Measurements from ENCODE around the gene EIF2S3B. TPM values are rescaled to one million over a fixed set of nuclear protein-coding genes. Genes with fewer than 3 reads are reported as not detected.
"Not testable (repeated sequence)": the region's sequence is repeated elsewhere in the genome, so short reads cannot be mapped to it uniquely, and the experiment has no call there.

Gene EIF2S3B
- total and polyA plus RNA-seq, 4 donors, result 0.25 to 0.51 (median 0.51) TPM; not detected in 1

DNA sequence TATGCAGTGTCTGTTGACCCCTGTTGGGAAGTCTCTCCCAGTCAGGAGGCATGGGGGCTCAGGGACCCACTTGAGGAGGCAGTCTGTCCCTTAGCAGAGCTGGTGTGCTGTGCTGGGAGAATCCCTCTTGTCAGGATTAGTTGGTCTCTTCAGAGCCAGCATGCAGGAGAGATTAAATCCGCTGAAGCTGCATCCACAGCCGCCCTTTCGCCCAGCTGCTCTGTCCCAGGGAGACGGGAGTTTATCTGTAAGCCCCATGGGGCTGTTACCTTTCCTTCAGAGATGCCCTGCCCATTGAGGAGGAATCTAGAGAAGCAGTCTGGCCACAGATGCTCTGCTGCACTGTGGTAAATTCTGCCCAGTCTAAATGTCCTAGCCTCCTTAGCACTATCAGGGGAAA lies 39.4 kb upstream of the EIF2S3B start:
- H3K27me3 ChIP-seq (ENCODE audit: control insufficient read depth in 4 of 4, insufficient read depth in 4 of 4, low read length in 3 of 4), result peaks cover 0 to 7% (median 0%) of the 10 kb centered on the region in 4 donors

DNA sequence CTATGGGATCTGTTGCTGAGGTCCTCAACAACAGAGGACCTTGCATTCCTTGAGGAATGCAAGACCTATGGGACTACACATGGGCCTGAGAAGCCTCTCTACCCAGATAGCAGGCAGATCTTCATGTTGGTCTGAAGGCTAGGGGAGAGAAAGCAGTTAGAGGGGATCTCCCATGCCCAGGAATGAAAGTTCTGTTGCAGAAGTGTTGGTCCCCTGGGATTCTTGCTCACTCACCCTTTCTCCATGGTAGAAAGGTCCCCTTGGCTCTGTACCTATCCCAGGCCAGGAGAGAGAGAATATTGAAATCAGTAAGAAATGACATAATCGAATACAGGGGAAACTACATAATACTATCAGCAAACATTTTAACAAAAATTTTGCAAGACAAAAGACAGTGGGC lies 36.0 kb upstream of the EIF2S3B start:
- Histone ChIP-seq H3K4me3 (ENCODE audit: low read depth in 1 of 3, low read length in 3 of 3) (no peak overlapping the region), H3K27me3 (ENCODE audit: control insufficient read depth in 4 of 4, insufficient read depth in 4 of 4, low read length in 3 of 4) (peaks cover 0 to 7% (median 0%) of the 10 kb centered on the region in 4 donors), H3K4me1 (ENCODE audit: control insufficient read depth in 4 of 4, insufficient read depth in 4 of 4, low read length in 3 of 4) (no peaks in the 10 kb centered on the region), H3K9ac (ENCODE audit: low read depth in 1 of 2, low read length in 2 of 2) (no peak overlapping the region), H3K36me3 (ENCODE audit: control insufficient read depth in 4 of 4, insufficient read depth in 3 of 4, low read depth in 1 of 4, low read length in 3 of 4) (no peaks in the 10 kb centered on the region), H3K9me3 (ENCODE audit: control insufficient read depth in 4 of 4, low read length in 3 of 4) (no peaks in the 10 kb centered on the region), H3K27ac (ENCODE audit: low read depth in 1 of 2, low read length in 2 of 2) (no peak overlapping the region)
- no peak for DNase-seq (ENCODE audit: low spot score)
- 84% methylated on average over 1 of the region's 1 CpG for WGBS
- TF ChIP-seq YY1 (IDR thresholded peaks at IDR 0.05) (no peak), SP1 (IDR thresholded peaks at IDR 0.05) (no peak), EGR1 (IDR thresholded peaks at IDR 0.05; ENCODE audit: low read depth in 2 of 2) (no peak), NR2F2 (IDR thresholded peaks at IDR 0.05) (no peak), TAF1 (conservative IDR thresholded peaks at IDR 0.05) (no peak), GABPA (IDR thresholded peaks at IDR 0.05 in 1 of 2, conservative IDR thresholded peaks at IDR 0.05 in 1 of 2) (no peak), RAD21 (IDR thresholded peaks at IDR 0.05) (no peak), ZBTB33 (IDR thresholded peaks at IDR 0.05) (no peak), JUND (IDR thresholded peaks at IDR 0.05) (no peak), REST (IDR thresholded peaks at IDR 0.05) (no peak)
- TF ChIP-seq, protein P1, sequence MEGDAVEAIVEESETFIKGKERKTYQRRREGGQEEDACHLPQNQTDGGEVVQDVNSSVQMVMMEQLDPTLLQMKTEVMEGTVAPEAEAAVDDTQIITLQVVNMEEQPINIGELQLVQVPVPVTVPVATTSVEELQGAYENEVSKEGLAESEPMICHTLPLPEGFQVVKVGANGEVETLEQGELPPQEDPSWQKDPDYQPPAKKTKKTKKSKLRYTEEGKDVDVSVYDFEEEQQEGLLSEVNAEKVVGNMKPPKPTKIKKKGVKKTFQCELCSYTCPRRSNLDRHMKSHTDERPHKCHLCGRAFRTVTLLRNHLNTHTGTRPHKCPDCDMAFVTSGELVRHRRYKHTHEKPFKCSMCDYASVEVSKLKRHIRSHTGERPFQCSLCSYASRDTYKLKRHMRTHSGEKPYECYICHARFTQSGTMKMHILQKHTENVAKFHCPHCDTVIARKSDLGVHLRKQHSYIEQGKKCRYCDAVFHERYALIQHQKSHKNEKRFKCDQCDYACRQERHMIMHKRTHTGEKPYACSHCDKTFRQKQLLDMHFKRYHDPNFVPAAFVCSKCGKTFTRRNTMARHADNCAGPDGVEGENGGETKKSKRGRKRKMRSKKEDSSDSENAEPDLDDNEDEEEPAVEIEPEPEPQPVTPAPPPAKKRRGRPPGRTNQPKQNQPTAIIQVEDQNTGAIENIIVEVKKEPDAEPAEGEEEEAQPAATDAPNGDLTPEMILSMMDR (IDR thresholded peaks at IDR 0.05; ENCODE audit: low read depth, low read length, missing input control), result no peak
- TF ChIP-seq, protein P2, sequence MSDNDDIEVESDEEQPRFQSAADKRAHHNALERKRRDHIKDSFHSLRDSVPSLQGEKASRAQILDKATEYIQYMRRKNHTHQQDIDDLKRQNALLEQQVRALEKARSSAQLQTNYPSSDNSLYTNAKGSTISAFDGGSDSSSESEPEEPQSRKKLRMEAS (IDR thresholded peaks at IDR 0.05), result no peak

More for the DNA sequence above, 39.4 kb upstream of the EIF2S3B start:
- Histone ChIP-seq H3K27ac (ENCODE audit: low read depth in 1 of 2, low read length in 2 of 2) (no peak overlapping the region), H3K4me3 (ENCODE audit: low read depth in 1 of 3, low read length in 3 of 3) (no peak overlapping the region), H3K9me3 (ENCODE audit: control insufficient read depth in 4 of 4, low read length in 3 of 4) (no peaks in the 10 kb centered on the region), H3K36me3 (ENCODE audit: control insufficient read depth in 4 of 4, insufficient read depth in 3 of 4, low read depth in 1 of 4, low read length in 3 of 4) (no peaks in the 10 kb centered on the region), H3K9ac (ENCODE audit: low read depth in 1 of 2, low read length in 2 of 2) (no peak overlapping the region), H3K4me1 (ENCODE audit: control insufficient read depth in 4 of 4, insufficient read depth in 4 of 4, low read length in 3 of 4) (no peaks in the 10 kb centered on the region)
- DNase-seq (ENCODE audit: low spot score), result no peak
- 76% methylated on average over 4 of the region's 4 CpGs for WGBS
- TF ChIP-seq RAD21 (IDR thresholded peaks at IDR 0.05) (no peak), HNF4G (IDR thresholded peaks at IDR 0.05) (no peak), YY1 (IDR thresholded peaks at IDR 0.05) (no peak), GABPA (IDR thresholded peaks at IDR 0.05 in 1 of 2, conservative IDR thresholded peaks at IDR 0.05 in 1 of 2) (no peak), JUND (IDR thresholded peaks at IDR 0.05) (no peak), FOXA1 (IDR thresholded peaks at IDR 0.05) (no peak)
- TF ChIP-seq, protein P2 (IDR thresholded peaks at IDR 0.05), result no peak

DNA sequence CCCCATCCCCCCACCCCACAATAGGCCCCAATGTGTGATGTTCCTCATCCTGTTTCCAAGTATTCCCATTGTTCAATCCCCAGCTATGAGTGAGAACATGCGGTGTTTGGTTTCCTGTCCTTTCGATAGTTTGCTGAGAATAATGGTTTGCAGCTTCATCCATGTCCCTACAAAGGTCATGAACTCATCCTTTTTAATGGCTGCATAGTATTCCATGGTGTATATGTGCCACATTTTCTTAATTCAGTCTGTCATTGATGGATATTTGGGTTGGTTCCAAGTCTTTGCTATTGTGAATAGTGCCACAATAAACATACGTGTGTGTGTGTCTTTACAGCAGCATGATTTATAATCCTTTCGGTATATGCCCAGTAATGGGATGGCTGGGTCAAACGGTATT lies 32.9 kb upstream of the EIF2S3B start:
- not testable (repeated sequence) for H3K4me1 ChIP-seq (ENCODE audit: control insufficient read depth in 4 of 4, insufficient read depth in 4 of 4, low read length in 3 of 4); H3K27ac ChIP-seq (ENCODE audit: low read depth in 1 of 2, low read length in 2 of 2); DNase-seq (ENCODE audit: low spot score); H3K4me3 ChIP-seq (ENCODE audit: low read depth in 1 of 3, low read length in 3 of 3); H3K9ac ChIP-seq (ENCODE audit: low read depth in 1 of 2, low read length in 2 of 2); H3K9me3 ChIP-seq (ENCODE audit: control insufficient read depth in 4 of 4, low read length in 3 of 4); H3K27me3 ChIP-seq (ENCODE audit: control insufficient read depth in 4 of 4, insufficient read depth in 4 of 4, low read length in 3 of 4); H3K36me3 ChIP-seq (ENCODE audit: control insufficient read depth in 4 of 4, insufficient read depth in 3 of 4, low read depth in 1 of 4, low read length in 3 of 4)
- 89% methylated on average over 5 of the region's 5 CpGs for WGBS

GRCh38 chr12:10481901-10482300 lies 23.8 kb upstream of the EIF2S3B start:
- H3K9ac ChIP-seq (ENCODE audit: low read depth in 1 of 2, low read length in 2 of 2), result not testable (repeated sequence)

More at GRCh38 chr12:10481901-10482300, 23.8 kb upstream of the EIF2S3B start:
- not testable (repeated sequence) for H3K27ac ChIP-seq (ENCODE audit: low read depth in 1 of 2, low read length in 2 of 2); H3K9me3 ChIP-seq (ENCODE audit: control insufficient read depth in 4 of 4, low read length in 3 of 4); H3K4me3 ChIP-seq (ENCODE audit: low read depth in 1 of 3, low read length in 3 of 3); H3K4me1 ChIP-seq (ENCODE audit: control insufficient read depth in 4 of 4, insufficient read depth in 4 of 4, low read length in 3 of 4); H3K27me3 ChIP-seq (ENCODE audit: control insufficient read depth in 4 of 4, insufficient read depth in 4 of 4, low read length in 3 of 4); H3K36me3 ChIP-seq (ENCODE audit: control insufficient read depth in 4 of 4, insufficient read depth in 3 of 4, low read depth in 1 of 4, low read length in 3 of 4); DNase-seq (ENCODE audit: low spot score)
- 45% methylated on average over 2 of the region's 2 CpGs for WGBS
